GM23248 (cell line): Measurements from ENCODE around the gene PRDM16.

Source experiments
- EZH2 ChIP-seq: fragments of 200-600 bp; sonication (generic); IDR thresholded peaks from 2 replicates; pipeline ENCODE4 v1.6.1; 2018; ENCODE audit warnings: antibody characterized with exemption, mild to moderate bottlenecking; ENCODE audit not compliant: insufficient read depth, poor library complexity, severe bottlenecking
- EZH2phosphoT487 ChIP-seq: fragments of 200-600 bp; sonication (generic); IDR thresholded peaks from 2 replicates; pipeline ENCODE4 v1.6.1; 2018; ENCODE audit warnings: antibody characterized with exemption, moderate library complexity, mild to moderate bottlenecking, low read depth; ENCODE audit not compliant: insufficient read depth

GRCh38 chr1:3422638-3423037, 353.6 kb downstream of the PRDM16 start:
- TF ChIP-seq EZH2, result no peak
- no peak for TF ChIP-seq EZH2phosphoT487
